GM23248 (cell line): ENCODE measurements around the gene PCMT1. TPM values are rescaled to one million over a fixed set of nuclear protein-coding genes. Genes with fewer than 3 reads are reported as not detected.

Source experiments
- DNase-seq: peaks from one replicate; pipeline ENCODE4 v3.0.0-alpha.2; 2015
- H2AFZ ChIP-seq: fragments of 200-600 bp; sonication (generic); 2 replicates; pipeline ENCODE4 v1.6.1; 2016; ENCODE audit warnings: antibody characterized with exemption
- H3F3A ChIP-seq: fragments of 200-600 bp; sonication (generic); 2 replicates; pipeline ENCODE4 v1.6.1; 2016; ENCODE audit warnings: mild to moderate bottlenecking, antibody characterized with exemption, mixed run types; ENCODE audit not compliant: insufficient read depth
- H3K27ac ChIP-seq: fragments of 200-600 bp; sonication (generic); 2 replicates; pipeline ENCODE4 v1.5.1; 2016; ENCODE audit warnings: mild to moderate bottlenecking
- H3K27me3 ChIP-seq: fragments of 200-600 bp; sonication (generic); replicated peaks from 2 replicates; pipeline ENCODE4 v1.6.1; 2016; ENCODE audit warnings: mild to moderate bottlenecking; ENCODE audit not compliant: insufficient read depth
- H3K36me3 ChIP-seq: fragments of 200-600 bp; sonication (generic); 2 replicates; pipeline ENCODE4 v1.6.1; 2016; ENCODE audit warnings: low read depth, mild to moderate bottlenecking
- H3K4me1 ChIP-seq: fragments of 200-600 bp; sonication (generic); 2 replicates; pipeline ENCODE4 v1.6.1; 2016; ENCODE audit warnings: mild to moderate bottlenecking; ENCODE audit not compliant: insufficient read depth
- H3K4me2 ChIP-seq: fragments of 200-600 bp; sonication (generic); one replicate; pipeline ENCODE4 v1.6.1; 2016; ENCODE audit warnings: mild to moderate bottlenecking; ENCODE audit not compliant: unreplicated experiment
- H3K4me3 ChIP-seq: fragments of 200-600 bp; sonication (generic); 2 replicates; pipeline ENCODE4 v1.5.1; 2016; ENCODE audit warnings: mild to moderate bottlenecking
- H3K79me2 ChIP-seq: fragments of 200-600 bp; sonication (generic); 2 replicates; pipeline ENCODE4 v1.6.1; 2016; ENCODE audit warnings: mild to moderate bottlenecking; ENCODE audit not compliant: insufficient read depth
- H3K9ac ChIP-seq: fragments of 200-600 bp; sonication (generic); 2 replicates; pipeline ENCODE4 v1.6.1; 2016; ENCODE audit warnings: mild to moderate bottlenecking
- H3K9me2 ChIP-seq: fragments of 200-600 bp; sonication (generic); 2 replicates; pipeline ENCODE4 v1.6.1; 2016; ENCODE audit warnings: mixed run types, mild to moderate bottlenecking, moderate library complexity; ENCODE audit not compliant: insufficient read depth
- H3K9me3 ChIP-seq: fragments of 200-600 bp; sonication (generic); one replicate; pipeline ENCODE4 v1.6.1; 2017; ENCODE audit warnings: low read depth
- H4K20me1 ChIP-seq: fragments of 200-600 bp; sonication (generic); 2 replicates; pipeline ENCODE4 v1.6.0; 2016; ENCODE audit not compliant: insufficient read depth
- EZH2 ChIP-seq: fragments of 200-600 bp; sonication (generic); IDR thresholded peaks from 2 replicates; pipeline ENCODE4 v1.6.1; 2018; ENCODE audit warnings: antibody characterized with exemption, mild to moderate bottlenecking; ENCODE audit not compliant: insufficient read depth, poor library complexity, severe bottlenecking
- EZH2phosphoT487 ChIP-seq: fragments of 200-600 bp; sonication (generic); IDR thresholded peaks from 2 replicates; pipeline ENCODE4 v1.6.1; 2018; ENCODE audit warnings: antibody characterized with exemption, moderate library complexity, mild to moderate bottlenecking, low read depth; ENCODE audit not compliant: insufficient read depth
- WGBS, 2 experiments: methylation state at CpG; one replicate each; pipeline ENCODE4 v1.1.6; 2015 to 2017; ENCODE audit warnings: low lambda C conversion rate in 2 of 2, low coverage in 1 of 2; ENCODE audit errors: missing lambda C conversion rate in 2 of 2; 5-methylcytosine and 5-hydroxymethylcytosine counted together
- in situ Hi-C: fragments of 300-500 bp; cut with MboI; formaldehyde crosslinking; loops from 2 replicates; pipeline ENCODE4 v1.15.0; 2020
- polyA plus RNA-seq: library from polyadenylated mRNA; unstranded; fragments of >200 nt; fragmentation: Nextera tagmentation; extraction: Ambion mirVana; gene quantifications from 2 replicates; pipeline ENCODE4 v1.2.1, GENCODE V29; 2016
- total RNA-seq: library from RNA; depleted of rRNA; stranded (reverse); fragments of >200 nt; shearing (Covaris generic); gene quantifications from 2 replicates; pipeline ENCODE4 v1.2.3, GENCODE V29; 2014

PCMT1 gene
- total and polyA plus RNA-seq, 2 experiments from 2014 or later = 165 to 184 TPM

DNA sequence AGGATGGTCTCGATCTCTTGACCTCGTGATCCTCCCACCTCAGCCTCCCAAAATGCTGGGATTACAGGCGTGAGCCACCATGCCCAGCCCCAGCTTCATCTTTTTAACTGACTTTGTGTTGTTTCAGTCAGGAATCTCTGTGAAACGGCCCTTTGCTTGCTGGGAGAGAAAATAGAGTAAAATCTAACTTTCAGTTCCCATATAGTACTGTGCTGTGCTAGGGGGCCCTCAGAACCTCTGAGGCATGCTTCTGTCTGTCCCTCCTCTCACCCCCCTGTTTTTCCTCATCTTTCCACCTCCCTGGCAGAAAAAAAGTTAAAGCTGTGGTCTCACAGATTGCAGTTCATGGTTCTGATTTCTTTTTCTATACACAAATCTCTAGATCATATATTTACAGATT, 66.2 kb downstream of the PCMT1 start:
- Histone ChIP-seq H3K9ac (no peak overlapping the region), H3K4me3 (no peak overlapping the region), H3K9me3 (no peaks in the 10 kb centered on the region), H3K27me3 (no peaks in the 10 kb centered on the region), H3K27ac (no peak overlapping the region), H3K9me2 (no peaks in the 10 kb centered on the region), H4K20me1 (no peaks in the 10 kb centered on the region), H3K79me2 (no peaks in the 10 kb centered on the region), H3K36me3 (peaks cover 12% of the 10 kb centered on the region), H3K4me1 (no peaks in the 10 kb centered on the region), H3K4me2 (no peak overlapping the region), H2AFZ (no peak overlapping the region), H3F3A (peaks cover 40% of the 10 kb centered on the region)
- WGBS, 2 experiments = 98 to 100% methylated on average over 4 of the region's 4 CpGs
- TF ChIP-seq EZH2phosphoT487 (no peak), EZH2 (no peak)
- DNase-seq = no peak
- in situ Hi-C loops = no loop called here

DNA sequence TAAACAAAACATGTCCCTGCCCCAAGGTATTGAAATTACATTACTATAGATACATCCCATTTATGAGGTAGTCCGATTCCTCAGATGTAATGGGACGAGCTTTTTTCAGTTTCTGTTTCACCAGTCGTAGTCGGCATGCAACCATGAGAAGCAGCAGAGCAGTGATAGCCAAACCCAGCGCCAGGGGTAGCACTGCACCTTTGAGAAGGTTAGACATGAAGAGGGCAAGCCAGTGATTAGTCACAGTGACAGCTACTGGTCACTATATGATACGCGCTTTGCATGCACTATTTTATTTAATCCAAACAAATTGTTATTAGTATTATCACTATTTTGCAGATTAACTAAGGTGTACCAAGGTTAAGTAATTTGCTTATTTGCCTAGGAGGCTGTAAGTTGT, 71.0 kb downstream of the PCMT1 start:
- Histone ChIP-seq H3K9ac (no peak overlapping the region), H3K4me2 (no peak overlapping the region), H3K4me3 (no peak overlapping the region), H3K36me3 (peaks cover 13% of the 10 kb centered on the region), H3K79me2 (no peaks in the 10 kb centered on the region), H3F3A (peaks cover 10% of the 10 kb centered on the region; the same call in 1 of the 2 replicates), H3K27me3 (no peaks in the 10 kb centered on the region), H2AFZ (no peak overlapping the region), H3K9me2 (no peaks in the 10 kb centered on the region), H3K4me1 (no peaks in the 10 kb centered on the region), H3K27ac (no peak overlapping the region), H3K9me3 (no peaks in the 10 kb centered on the region), H4K20me1 (no peaks in the 10 kb centered on the region)
- no peak for DNase-seq
- 84 to 85% methylated on average over 7 of the region's 7 CpGs for WGBS, 2 experiments
- in situ Hi-C loops = no loop called here
- no peak for TF ChIP-seq EZH2phosphoT487
- no peak for TF ChIP-seq EZH2

DNA sequence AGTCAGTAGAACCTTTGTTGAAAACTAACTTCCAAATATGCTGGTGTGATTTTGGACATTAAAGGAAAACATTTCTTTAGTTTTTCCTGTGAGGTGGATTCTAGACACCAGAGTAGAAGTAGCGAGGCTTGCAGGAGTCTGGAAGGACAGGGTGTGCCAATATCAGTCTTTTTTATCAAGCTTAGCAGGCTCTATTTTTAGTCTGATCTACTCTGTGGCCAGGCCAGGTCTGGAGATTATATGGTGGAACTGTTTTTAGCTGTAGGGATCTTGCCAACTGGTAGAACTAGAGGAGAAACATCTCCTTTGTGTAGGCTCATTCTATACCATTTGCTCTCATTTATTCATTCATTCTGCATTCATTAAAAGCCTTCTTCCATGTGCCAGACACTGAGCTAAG, 72.0 kb downstream of the PCMT1 start:
- Histone ChIP-seq H3K9me2 (no peaks in the 10 kb centered on the region), H3K79me2 (no peaks in the 10 kb centered on the region), H2AFZ (no peak overlapping the region), H3K27me3 (no peaks in the 10 kb centered on the region), H3K4me1 (no peaks in the 10 kb centered on the region), H3K27ac (no peak overlapping the region), H3K9me3 (no peaks in the 10 kb centered on the region), H4K20me1 (no peaks in the 10 kb centered on the region), H3K9ac (no peak overlapping the region), H3K4me3 (no peak overlapping the region), H3F3A (peaks cover 10% of the 10 kb centered on the region; the same call in 1 of the 2 replicates), H3K36me3 (peaks cover 22% of the 10 kb centered on the region), H3K4me2 (no peak overlapping the region)
- WGBS, 2 experiments = 97 to 100% methylated on average over 1 of the region's 1 CpG
- TF ChIP-seq EZH2phosphoT487 (no peak), EZH2 (no peak)
- DNase-seq = no peak
- in situ Hi-C loops = no loop called here

GRCh38 chr6:149823013-149823412, 73.5 kb downstream of the PCMT1 start:
- Histone ChIP-seq H3K9ac (no peak overlapping the region), H3F3A (peaks cover 10% of the 10 kb centered on the region; the same call in 1 of the 2 replicates), H2AFZ (no peak overlapping the region), H3K4me3 (no peak overlapping the region), H3K27ac (no peak overlapping the region), H4K20me1 (no peaks in the 10 kb centered on the region), H3K4me2 (no peak overlapping the region), H3K4me1 (no peaks in the 10 kb centered on the region), H3K79me2 (no peaks in the 10 kb centered on the region), H3K9me2 (no peaks in the 10 kb centered on the region), H3K36me3 (peaks cover 18% of the 10 kb centered on the region), H3K9me3 (no peaks in the 10 kb centered on the region), H3K27me3 (no peaks in the 10 kb centered on the region)
- DNase-seq = no peak
- in situ Hi-C loops = no loop called here
- no peak for TF ChIP-seq EZH2
- no peak for TF ChIP-seq EZH2phosphoT487
- WGBS, 2 experiments = 68% methylated on average over 4 of the region's 4 CpGs

GRCh38 chr6:149825292-149825691, 75.8 kb downstream of the PCMT1 start:
- no peak overlapping the region for H3K4me3 ChIP-seq
- H3K79me2 ChIP-seq = no peaks in the 10 kb centered on the region
- no peaks in the 10 kb centered on the region for H3F3A ChIP-seq
- H3K4me1 ChIP-seq = no peaks in the 10 kb centered on the region
- H3K9ac ChIP-seq = no peak overlapping the region
- TF ChIP-seq EZH2 (no peak), EZH2phosphoT487 (no peak)
- H4K20me1 ChIP-seq = no peaks in the 10 kb centered on the region
- no peak for DNase-seq
- no peak overlapping the region for H3K4me2 ChIP-seq
- 73 to 83% methylated on average over 4 of the region's 4 CpGs for WGBS, 2 experiments
- H3K36me3 ChIP-seq = peaks cover 23% of the 10 kb centered on the region
- H3K9me3 ChIP-seq = no peaks in the 10 kb centered on the region
- H2AFZ ChIP-seq = no peak overlapping the region
- H3K9me2 ChIP-seq = no peaks in the 10 kb centered on the region
- no peak overlapping the region for H3K27ac ChIP-seq
- no peaks in the 10 kb centered on the region for H3K27me3 ChIP-seq
- in situ Hi-C loops = no loop called here
